SK-N-SH (cell line): Measurements from ENCODE around the gene ABCA4. TPM values are rescaled to one million over a fixed set of nuclear protein-coding genes. Genes with fewer than 3 reads are reported as not detected.

Experiments used
- CTCF ChIA-PET: fragments of 300-600, 350-600 bp; formaldehyde crosslinking; extraction: SDS; loops from one replicate; lab custom pipeline; 2021; lab: Yijun Ruan, JAX
- POLR2A ChIA-PET: fragments of 350-600 bp; sonication (Branson Sonifier 250); formaldehyde crosslinking; extraction: SDS; loops from one replicate; lab custom pipeline; 2020; ENCODE audit warnings: antibody characterized with exemption, inconsistent platforms; lab: Yijun Ruan, JAX
- DNase-seq: peaks from one replicate; pipeline ENCODE4 v3.0.0; 2012
- H2AFZ ChIP-seq: fragments of 200-600 bp; sonication (generic); 2 replicates; pipeline ENCODE4 v1.8.1; 2016; ENCODE audit warnings: antibody characterized with exemption, mild to moderate bottlenecking, low read depth
- H3F3A ChIP-seq: fragments of 200-600 bp; sonication (generic); replicated peaks from 2 replicates; pipeline ENCODE3; 2016; ENCODE audit warnings: antibody characterized with exemption, mild to moderate bottlenecking; ENCODE audit not compliant: insufficient read depth
- H3K27ac ChIP-seq, 2 experiments: fragments of 200-500 bp in 1 of 2; fragments of 200-600 bp in 1 of 2; sonication (Bioruptor generic) in 1 of 2; sonication (generic), shearing (Covaris generic) in 1 of 2; 2 replicates each; pipeline versions ENCODE4 v1.5.1 to v1.6.1; 2014 to 2016; ENCODE audit warnings: low read depth in 2 of 2, inconsistent platforms in 1 of 2, low read length in 1 of 2, mild to moderate bottlenecking in 1 of 2, mixed read lengths in 1 of 2
- H3K27me3 ChIP-seq: fragments of 200-600 bp; sonication (generic), shearing (Covaris generic); 2 replicates; pipeline ENCODE4 v1.6.1; 2016; ENCODE audit warnings: mixed run types; ENCODE audit not compliant: insufficient read depth
- H3K36me3 ChIP-seq, 2 experiments: fragments of 200-500 bp in 1 of 2; fragments of 200-600 bp in 1 of 2; sonication (Bioruptor generic) in 1 of 2; sonication (generic) in 1 of 2; replicated peaks in 1 of 2; 2 replicates each; pipeline versions ENCODE3 to v1.5.1; 2014 to 2016; ENCODE audit warnings: low read length in 1 of 2, mild to moderate bottlenecking in 1 of 2; ENCODE audit not compliant: insufficient read depth in 2 of 2, control insufficient read depth in 1 of 2
- H3K4me1 ChIP-seq, 2 experiments: fragments of 200-500 bp in 1 of 2; fragments of 200-600 bp in 1 of 2; sonication (Bioruptor generic) in 1 of 2; sonication (generic), shearing (Covaris generic) in 1 of 2; 2 replicates each; pipeline versions ENCODE4 v1.5.1 to v1.6.1; 2014 to 2016; ENCODE audit warnings: low read depth in 1 of 2, low read length in 1 of 2, mixed run types in 1 of 2; ENCODE audit not compliant: insufficient read depth in 2 of 2, control insufficient read depth in 1 of 2
- H3K4me2 ChIP-seq: fragments of 200-600 bp; sonication (generic), shearing (Covaris generic); 2 replicates; pipeline ENCODE4 v1.6.1; 2017; ENCODE audit warnings: mixed run types
- H3K4me3 ChIP-seq, 2 experiments: fragments of 200-500 bp in 1 of 2; fragments of 200-600 bp in 1 of 2; sonication (Bioruptor generic) in 1 of 2; sonication (generic), shearing (Covaris generic) in 1 of 2; 2 replicates each; pipeline versions ENCODE4 v1.5.1 to v1.8.1; 2014 to 2016; ENCODE audit warnings: low read depth in 2 of 2, inconsistent platforms in 1 of 2, low read length in 1 of 2, mild to moderate bottlenecking in 1 of 2, mixed read lengths in 1 of 2, moderate library complexity in 1 of 2
- H3K79me2 ChIP-seq: fragments of 200-600 bp; sonication (generic); 2 replicates; pipeline ENCODE4 v1.8.1; 2017; ENCODE audit warnings: mild to moderate bottlenecking; ENCODE audit not compliant: insufficient read depth
- H3K9ac ChIP-seq: fragments of 200-600 bp; sonication (generic); 2 replicates; pipeline ENCODE4 v1.6.1; 2017; ENCODE audit warnings: mixed run types
- H3K9me2 ChIP-seq: fragments of 200-600 bp; sonication (generic); 2 replicates; pipeline ENCODE4 v1.6.1; 2017; ENCODE audit warnings: mixed run types
- H3K9me3 ChIP-seq: fragments of 200-600 bp; sonication (generic); 2 replicates; pipeline ENCODE4 v1.6.1; 2017; ENCODE audit warnings: mixed run types, mild to moderate bottlenecking, moderate library complexity
- H4K20me1 ChIP-seq: fragments of 200-600 bp; sonication (generic); 2 replicates; pipeline ENCODE4 v1.6.1; 2017; ENCODE audit warnings: mild to moderate bottlenecking, mixed run types; ENCODE audit not compliant: insufficient read depth
- EZH2phosphoT487 ChIP-seq: fragments of 200-600 bp; sonication (generic); IDR thresholded peaks from 2 replicates; pipeline ENCODE4 v1.6.1; 2017; ENCODE audit warnings: low read depth, mixed run types, mild to moderate bottlenecking, antibody characterized with exemption, moderate library complexity, borderline replicate concordance
- FOXJ3 ChIP-seq: sonication (generic); formaldehyde crosslinking; IDR thresholded peaks from 2 replicates; pipeline ENCODE4 v1.5.1; 2020; ENCODE audit warnings: mild to moderate bottlenecking, missing genetic modification reagents
- GATA2 ChIP-seq: sonication (generic); formaldehyde crosslinking; IDR thresholded peaks from 2 replicates; pipeline ENCODE4 v1.5.0; 2020; ENCODE audit warnings: mild to moderate bottlenecking, missing genetic modification reagents
- MEF2A ChIP-seq: IDR thresholded peaks from 2 replicates; pipeline ENCODE4 v1.4.0; 2012; ENCODE audit warnings: low read depth, borderline replicate concordance
- RAD21 ChIP-seq: IDR thresholded peaks from 2 replicates; pipeline ENCODE4 v1.6.1; 2012; ENCODE audit warnings: mild to moderate bottlenecking, low read length
- whole genome bisulfite sequencing: methylation state at CpG from one replicate; pipeline ENCODE4 v1.1.6; 2017; ENCODE audit warnings: low lambda C conversion rate; 5-methylcytosine and 5-hydroxymethylcytosine counted together
- polyA plus RNA-seq, 3 experiments: library from polyadenylated mRNA; depleted of rRNA; stranded (reverse); fragments of >200 nt; gene quantifications; 2 replicates each; pipeline ENCODE4 v1.2.3, GENCODE V29; 2012
- TF ChIP-seq, protein P1 (sequence below): IDR thresholded peaks from 2 replicates; pipeline ENCODE4 v1.4.0; 2012; ENCODE audit warnings: low read depth, borderline replicate concordance
- TF ChIP-seq, protein P2 (sequence below): fragments of 150-350 bp; IDR thresholded peaks from 2 replicates; pipeline ENCODE4 v1.6.1; 2016; ENCODE audit warnings: mild to moderate bottlenecking, low read depth, low read length

The ABCA4 gene
- polyA plus RNA-seq, 1 of the 3 experiments (the other 2 are of a cell fraction) = 0.03 TPM

DNA sequence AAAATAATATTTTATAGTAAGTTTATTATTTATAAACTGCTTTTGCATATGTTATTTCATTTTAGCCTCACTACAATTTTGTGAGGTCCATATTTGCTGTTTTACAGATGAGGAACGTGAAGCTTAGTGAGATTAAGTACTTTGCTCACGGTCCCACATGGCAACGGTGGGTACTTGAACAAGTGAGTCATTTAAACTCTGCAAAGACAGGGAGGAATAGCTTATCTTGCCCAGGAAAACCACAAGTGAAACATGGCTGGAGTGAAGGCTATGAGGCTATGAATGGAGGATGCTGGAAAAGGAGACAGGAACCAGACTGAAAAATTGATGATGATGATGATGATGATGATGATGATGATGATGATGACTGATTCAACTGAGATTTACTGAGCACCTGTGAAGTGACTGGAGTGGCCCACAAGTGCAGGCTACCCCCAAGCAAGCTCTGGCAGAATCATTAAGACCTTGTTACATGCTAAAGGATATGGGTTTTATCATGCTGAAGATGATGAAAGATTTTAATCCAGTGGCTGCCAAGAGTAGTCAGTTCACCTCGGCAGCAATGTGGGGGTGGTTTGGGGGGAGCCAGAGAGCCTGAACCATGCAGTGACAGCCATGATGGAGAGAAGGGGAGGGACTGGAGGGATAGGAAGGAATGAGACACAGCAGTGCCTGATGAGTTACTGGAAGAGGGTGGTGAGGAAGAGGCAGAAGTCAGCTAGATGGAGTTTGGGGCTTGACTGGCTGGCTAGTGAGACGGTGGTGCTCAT is 1.4 kb upstream of the ABCA4 start:
- H3F3A ChIP-seq = no peaks in the 10 kb centered on the region
- H3K27me3 ChIP-seq = no peaks in the 10 kb centered on the region
- ChIA-PET POLR2A (interaction anchor here (0.5 kb wide), 1 partner anchor 1358 kb away, joined by 3 read pairs; no protein-coding TSS in a partner anchor), CTCF (interaction anchor here (1.0 to 1.2 kb wide), 2 partner anchors 26 to 51 kb away, joined by 3 read pairs; no protein-coding TSS in a partner anchor)
- H3K4me1 ChIP-seq = peaks cover 0 to 12% of the 10 kb centered on the region in 2 experiments; a peak in 1 of 4 replicates
- H3K27ac ChIP-seq = no peak overlapping the region
- no peak overlapping the region for H2AFZ ChIP-seq
- no peaks in the 10 kb centered on the region for H4K20me1 ChIP-seq
- H3K4me3 ChIP-seq = no peak overlapping the region
- H3K9ac ChIP-seq = no peak overlapping the region
- H3K9me3 ChIP-seq = no peaks in the 10 kb centered on the region
- no peaks in the 10 kb centered on the region for H3K9me2 ChIP-seq
- 62% methylated on average over 5 of the region's 5 CpGs for WGBS
- TF ChIP-seq FOXJ3 (no peak), RAD21 (no peak), GATA2 (CRISPR knock-in tag) (no peak), MEF2A (no peak), EZH2phosphoT487 (no peak)
- TF ChIP-seq, protein P1, sequence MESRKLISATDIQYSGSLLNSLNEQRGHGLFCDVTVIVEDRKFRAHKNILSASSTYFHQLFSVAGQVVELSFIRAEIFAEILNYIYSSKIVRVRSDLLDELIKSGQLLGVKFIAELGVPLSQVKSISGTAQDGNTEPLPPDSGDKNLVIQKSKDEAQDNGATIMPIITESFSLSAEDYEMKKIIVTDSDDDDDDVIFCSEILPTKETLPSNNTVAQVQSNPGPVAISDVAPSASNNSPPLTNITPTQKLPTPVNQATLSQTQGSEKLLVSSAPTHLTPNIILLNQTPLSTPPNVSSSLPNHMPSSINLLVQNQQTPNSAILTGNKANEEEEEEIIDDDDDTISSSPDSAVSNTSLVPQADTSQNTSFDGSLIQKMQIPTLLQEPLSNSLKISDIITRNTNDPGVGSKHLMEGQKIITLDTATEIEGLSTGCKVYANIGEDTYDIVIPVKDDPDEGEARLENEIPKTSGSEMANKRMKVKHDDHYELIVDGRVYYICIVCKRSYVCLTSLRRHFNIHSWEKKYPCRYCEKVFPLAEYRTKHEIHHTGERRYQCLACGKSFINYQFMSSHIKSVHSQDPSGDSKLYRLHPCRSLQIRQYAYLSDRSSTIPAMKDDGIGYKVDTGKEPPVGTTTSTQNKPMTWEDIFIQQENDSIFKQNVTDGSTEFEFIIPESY = no peak
- no peak for DNase-seq
- no peaks in the 10 kb centered on the region for H3K36me3 ChIP-seq
- no peaks in the 10 kb centered on the region for H3K79me2 ChIP-seq
- no peak overlapping the region for H3K4me2 ChIP-seq

DNA sequence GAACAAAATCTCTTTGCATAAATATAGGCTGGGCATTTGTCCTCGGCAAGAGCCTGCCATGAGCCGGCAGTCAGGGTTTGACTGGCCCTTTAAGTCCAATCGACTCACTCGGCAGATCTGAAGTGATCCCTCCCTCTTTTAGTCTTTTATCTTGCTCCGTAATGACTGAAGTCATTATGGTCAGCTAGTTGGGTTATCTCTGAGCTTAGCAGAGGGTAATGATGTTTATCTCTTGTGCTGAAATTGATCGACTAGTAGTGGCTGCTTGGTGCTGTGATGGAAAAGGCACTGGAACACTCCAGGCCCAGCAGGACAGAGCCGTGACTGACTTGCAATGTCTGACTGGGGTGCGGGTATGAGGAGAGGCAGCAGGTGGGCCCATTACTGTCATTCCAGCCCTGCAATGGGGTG is 468 bp upstream of the ABCA4 start:
- no peak overlapping the region for H3K9ac ChIP-seq
- H2AFZ ChIP-seq = no peak overlapping the region
- H3K4me3 ChIP-seq = no peak overlapping the region
- no peaks in the 10 kb centered on the region for H3K9me3 ChIP-seq
- peaks cover 0 to 22% of the 10 kb centered on the region in 2 experiments; a peak in 2 of 4 replicates for H3K4me1 ChIP-seq
- no peak overlapping the region for H3K27ac ChIP-seq
- ChIA-PET POLR2A (no interaction called here), CTCF (interaction anchor here (1.2 to 1.7 kb wide), 2 partner anchors 27 to 214 kb away, joined by 3 to 6 read pairs; no protein-coding TSS in a partner anchor)
- H4K20me1 ChIP-seq = no peaks in the 10 kb centered on the region
- TF ChIP-seq, protein P2, sequence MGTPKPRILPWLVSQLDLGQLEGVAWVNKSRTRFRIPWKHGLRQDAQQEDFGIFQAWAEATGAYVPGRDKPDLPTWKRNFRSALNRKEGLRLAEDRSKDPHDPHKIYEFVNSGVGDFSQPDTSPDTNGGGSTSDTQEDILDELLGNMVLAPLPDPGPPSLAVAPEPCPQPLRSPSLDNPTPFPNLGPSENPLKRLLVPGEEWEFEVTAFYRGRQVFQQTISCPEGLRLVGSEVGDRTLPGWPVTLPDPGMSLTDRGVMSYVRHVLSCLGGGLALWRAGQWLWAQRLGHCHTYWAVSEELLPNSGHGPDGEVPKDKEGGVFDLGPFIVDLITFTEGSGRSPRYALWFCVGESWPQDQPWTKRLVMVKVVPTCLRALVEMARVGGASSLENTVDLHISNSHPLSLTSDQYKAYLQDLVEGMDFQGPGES = no peak
- H3F3A ChIP-seq = no peaks in the 10 kb centered on the region
- H3K36me3 ChIP-seq = no peaks in the 10 kb centered on the region
- H3K4me2 ChIP-seq = no peak overlapping the region
- WGBS = 82% methylated on average over 8 of the region's 8 CpGs
- no peaks in the 10 kb centered on the region for H3K79me2 ChIP-seq
- H3K9me2 ChIP-seq = no peaks in the 10 kb centered on the region
- no peaks in the 10 kb centered on the region for H3K27me3 ChIP-seq
- DNase-seq = no peak
